BJ (cell line): ENCODE results near the gene RFPL1. TPM values are rescaled to one million over a fixed set of nuclear protein-coding genes. Genes with fewer than 3 reads are reported as not detected.

Source experiments
- CTCF ChIA-PET: fragments of 350-600 bp; formaldehyde crosslinking; extraction: SDS; loops from one replicate; lab custom pipeline; 2021; ENCODE audit warnings: antibody characterized with exemption, inconsistent platforms; lab: Yijun Ruan, JAX
- POLR2A ChIA-PET: fragments of 300-600 bp; sonication (Branson Sonifier 250); formaldehyde crosslinking; extraction: SDS; loops from one replicate; lab custom pipeline; 2021; ENCODE audit warnings: antibody characterized with exemption; lab: Charles Lee
- DNase-seq: peaks from one replicate; pipeline ENCODE4 v3.0.0-alpha.2; 2011; ENCODE audit warnings: low read depth
- H3K27me3 ChIP-seq: 2 replicates; pipeline ENCODE4 v1.6.0; 2011; ENCODE audit warnings: low read length; ENCODE audit not compliant: control insufficient read depth, insufficient read depth
- H3K36me3 ChIP-seq: 2 replicates; pipeline ENCODE4 v1.5.1; 2011; ENCODE audit warnings: low read length; ENCODE audit not compliant: control insufficient read depth, insufficient read depth
- H3K4me3 ChIP-seq: 2 replicates; pipeline ENCODE4 v1.5.1; 2011; ENCODE audit warnings: low read depth, mild to moderate bottlenecking, control low read depth, low read length
- polyA plus RNA-seq: library from polyadenylated mRNA; depleted of rRNA; stranded (reverse); fragments of >200 nt; gene quantifications from 2 replicates; pipeline ENCODE4 v1.2.3, GENCODE V29; 2011
- TF ChIP-seq, protein P1 (sequence below): IDR thresholded peaks from 2 replicates; pipeline ENCODE4 v1.5.1; 2011; ENCODE audit warnings: low read depth, mild to moderate bottlenecking, control low read depth, inconsistent platforms, low read length, moderate library complexity; ENCODE audit not compliant: insufficient read depth

The RFPL1 gene
- polyA plus RNA-seq, 1 experiment, result not detected

DNA sequence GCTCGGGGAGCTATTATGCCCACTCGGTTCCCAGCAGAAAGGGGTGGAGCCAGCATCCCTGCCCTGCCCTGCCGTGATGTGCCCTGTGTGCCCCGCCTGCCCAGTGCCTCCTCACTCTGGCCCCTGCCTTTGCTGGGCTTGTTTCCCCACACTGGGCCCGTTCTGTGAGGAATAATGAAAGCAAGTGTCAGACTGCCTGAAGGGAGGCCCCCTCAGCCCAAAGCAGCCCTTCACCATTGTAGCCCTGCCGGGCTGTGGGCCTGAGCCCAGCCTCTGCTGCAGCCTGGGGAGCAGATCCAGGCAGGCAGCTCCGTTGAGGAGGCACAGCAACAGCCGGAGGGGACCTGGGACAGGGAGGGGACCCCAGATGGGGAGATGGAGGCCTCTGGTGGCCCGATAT, 21.4 kb downstream of the RFPL1 start:
- ChIA-PET POLR2A (no interaction called here), CTCF (interaction anchor here (1.5 kb wide), 1 partner anchor 11 kb away, joined by 5 read pairs; no protein-coding TSS in a partner anchor)
- no peaks in the 10 kb centered on the region; the same call in 1 of the 2 replicates for H3K27me3 ChIP-seq
- H3K4me3 ChIP-seq, result no peak overlapping the region
- no peak for DNase-seq
- TF ChIP-seq, protein P1, sequence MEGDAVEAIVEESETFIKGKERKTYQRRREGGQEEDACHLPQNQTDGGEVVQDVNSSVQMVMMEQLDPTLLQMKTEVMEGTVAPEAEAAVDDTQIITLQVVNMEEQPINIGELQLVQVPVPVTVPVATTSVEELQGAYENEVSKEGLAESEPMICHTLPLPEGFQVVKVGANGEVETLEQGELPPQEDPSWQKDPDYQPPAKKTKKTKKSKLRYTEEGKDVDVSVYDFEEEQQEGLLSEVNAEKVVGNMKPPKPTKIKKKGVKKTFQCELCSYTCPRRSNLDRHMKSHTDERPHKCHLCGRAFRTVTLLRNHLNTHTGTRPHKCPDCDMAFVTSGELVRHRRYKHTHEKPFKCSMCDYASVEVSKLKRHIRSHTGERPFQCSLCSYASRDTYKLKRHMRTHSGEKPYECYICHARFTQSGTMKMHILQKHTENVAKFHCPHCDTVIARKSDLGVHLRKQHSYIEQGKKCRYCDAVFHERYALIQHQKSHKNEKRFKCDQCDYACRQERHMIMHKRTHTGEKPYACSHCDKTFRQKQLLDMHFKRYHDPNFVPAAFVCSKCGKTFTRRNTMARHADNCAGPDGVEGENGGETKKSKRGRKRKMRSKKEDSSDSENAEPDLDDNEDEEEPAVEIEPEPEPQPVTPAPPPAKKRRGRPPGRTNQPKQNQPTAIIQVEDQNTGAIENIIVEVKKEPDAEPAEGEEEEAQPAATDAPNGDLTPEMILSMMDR, result no peak
- H3K36me3 ChIP-seq, result no peaks in the 10 kb centered on the region

DNA sequence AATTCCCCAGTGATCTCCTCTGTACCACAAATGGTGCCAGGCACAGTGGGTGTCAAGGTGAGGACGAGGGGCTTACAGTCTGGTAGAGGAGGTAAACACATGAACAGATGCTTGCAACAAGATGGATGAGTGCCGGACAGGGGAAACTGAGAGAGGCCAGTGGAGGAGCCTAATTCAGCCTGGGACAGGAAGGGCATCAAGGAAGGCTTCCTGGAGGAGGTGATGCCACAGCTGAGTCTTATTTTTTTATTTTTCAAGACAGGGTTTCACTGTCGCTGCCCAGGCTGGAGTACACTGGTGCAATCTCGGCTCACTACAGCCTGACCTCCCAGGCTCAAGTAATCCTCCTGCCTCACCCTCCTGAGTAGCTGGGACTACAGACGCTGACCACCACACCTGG, 22.9 kb downstream of the RFPL1 start:
- ChIA-PET POLR2A (no interaction called here), CTCF (interaction anchor here (1.1 kb wide), 1 partner anchor 9 kb away, joined by 4 read pairs; no protein-coding TSS in a partner anchor)
- TF ChIP-seq, protein P1, result no peak
- DNase-seq, result no peak
- Histone ChIP-seq H3K36me3 (no peaks in the 10 kb centered on the region), H3K27me3 (no peaks in the 10 kb centered on the region; the same call in 1 of the 2 replicates), H3K4me3 (no peak overlapping the region)

DNA sequence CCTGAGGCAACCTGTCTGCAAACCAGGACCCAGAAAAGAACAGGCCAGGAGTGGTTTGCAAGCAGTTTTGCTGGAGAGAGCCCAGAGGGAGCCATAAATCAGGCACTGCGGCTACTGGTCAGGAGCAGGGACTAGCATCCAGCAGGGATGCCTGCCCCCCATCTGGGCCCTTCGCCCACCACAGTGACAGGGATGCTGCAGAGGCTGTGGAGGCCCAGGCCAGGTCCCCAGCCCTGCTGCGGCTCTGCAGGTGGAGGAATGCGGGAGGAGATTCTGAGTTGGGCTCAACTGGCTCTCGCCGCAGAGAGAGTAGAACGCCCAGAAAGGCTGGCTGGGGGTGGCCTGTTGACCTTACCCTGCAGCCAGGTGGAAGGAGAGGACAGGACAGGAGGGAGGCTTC, 25.2 kb downstream of the RFPL1 start:
- Histone ChIP-seq H3K27me3 (peaks cover 1% of the 10 kb centered on the region), H3K4me3 (no peak overlapping the region), H3K36me3 (no peaks in the 10 kb centered on the region)
- POLR2A ChIA-PET, result no interaction called here
- no peak for DNase-seq
- CTCF ChIA-PET, result no interaction called here
- TF ChIP-seq, protein P1, result no peak

DNA sequence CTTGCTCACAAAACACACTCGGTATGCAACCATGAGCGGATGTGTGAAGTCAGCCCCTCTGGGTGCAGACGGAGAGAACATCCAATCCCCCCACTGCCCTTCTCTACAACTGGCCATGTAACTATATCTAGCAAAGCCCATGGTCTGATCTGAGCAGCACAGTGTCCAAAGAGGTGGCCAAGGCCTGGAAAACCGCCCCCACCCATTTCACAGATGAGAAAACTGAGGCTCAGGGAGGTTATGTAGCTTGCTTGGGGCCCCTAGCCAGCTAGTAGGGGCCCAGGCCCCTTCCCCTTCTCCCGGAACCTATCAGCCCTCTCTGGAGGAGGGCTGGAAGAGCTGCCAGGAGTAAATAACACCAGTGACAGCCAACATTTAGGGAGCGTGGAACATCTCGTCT, 26.2 kb downstream of the RFPL1 start:
- H3K27me3 ChIP-seq, result peaks cover 1% of the 10 kb centered on the region
- ChIA-PET POLR2A (no interaction called here), CTCF (interaction anchor here (1.3 kb wide), 1 partner anchor 10 kb away, joined by 3 read pairs; no protein-coding TSS in a partner anchor)
- no peaks in the 10 kb centered on the region for H3K36me3 ChIP-seq
- no peak for DNase-seq
- TF ChIP-seq, protein P1, result no peak
- H3K4me3 ChIP-seq, result no peak overlapping the region

DNA sequence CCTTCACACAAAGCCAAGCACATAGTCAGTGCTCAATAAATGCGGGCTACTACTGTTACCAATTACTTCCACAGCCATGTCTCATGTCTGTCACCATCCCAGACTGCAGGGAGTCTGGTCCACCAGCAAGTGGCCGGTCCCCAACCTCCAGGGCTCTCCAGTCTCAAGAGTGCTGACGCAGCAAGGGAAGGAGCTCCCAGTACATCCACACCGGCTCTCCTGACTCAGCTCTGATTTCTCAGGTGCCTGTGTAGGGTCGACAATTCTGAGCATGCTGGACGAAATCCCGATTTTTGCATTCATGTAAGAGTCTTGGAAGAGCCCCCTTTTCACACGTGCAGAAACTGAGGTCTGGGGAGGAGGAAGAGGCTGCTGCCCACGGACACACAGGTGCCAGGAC, 31.4 kb downstream of the RFPL1 start:
- POLR2A ChIA-PET, result no interaction called here

More for the DNA sequence above, 31.4 kb downstream of the RFPL1 start:
- H3K4me3 ChIP-seq, result no peak overlapping the region
- peaks cover 3% of the 10 kb centered on the region for H3K27me3 ChIP-seq
- TF ChIP-seq, protein P1, result no peak
- DNase-seq, result no peak
- CTCF ChIA-PET, result interaction anchor here (1.3 to 1.6 kb wide), 3 partner anchors 9 to 15 kb away, joined by 3 to 4 read pairs (median 3); no protein-coding TSS in a partner anchor
- H3K36me3 ChIP-seq, result no peaks in the 10 kb centered on the region
